Uterus (tissue), 4 donors: ENCODE measurements around the gene C9orf85. TPM values are rescaled to one million over a fixed set of nuclear protein-coding genes. Genes with fewer than 3 reads are reported as not detected.

Experiments
- DNase-seq, 2 donors: peaks; one replicate each; pipeline ENCODE4 v3.0.0-alpha.2; 2019 to 2020
- H3K27ac ChIP-seq, 2 donors: fragments of 200-600 bp; sonication (generic); 1 replicate in 1 of 2; 2 replicates in 1 of 2; pipeline ENCODE4 v1.5.1; 2016 to 2018
- H3K27me3 ChIP-seq, 2 donors: fragments of 200-600 bp; sonication (generic); one replicate each; pipeline ENCODE4 v1.5.1; 2018 to 2019; ENCODE audit warnings: control low read depth in 1 of 2
- H3K36me3 ChIP-seq, 2 donors: fragments of 200-600 bp; sonication (generic); one replicate each; pipeline ENCODE4 v1.5.1; 2019; ENCODE audit warnings: control low read depth in 1 of 2
- H3K4me1 ChIP-seq, 2 donors: fragments of 200-600 bp; sonication (generic); one replicate each; pipeline ENCODE4 v1.5.1; 2018 to 2019; ENCODE audit warnings: control low read depth in 1 of 2
- H3K4me3 ChIP-seq, 2 donors: fragments of 200-600 bp; sonication (generic); 1 replicate in 1 of 2; 2 replicates in 1 of 2; pipeline ENCODE4 v1.5.1; 2018 to 2019; ENCODE audit warnings: mild to moderate bottlenecking in 1 of 2
- H3K9me3 ChIP-seq, 2 donors: fragments of 200-600 bp; sonication (generic); one replicate each; pipeline ENCODE4 v1.5.1; 2019; ENCODE audit warnings: control low read depth in 1 of 2
- CTCF ChIP-seq, 4 experiments: fragments of 200-600 bp in 2 of 4; fragments of 450-650 bp in 2 of 4; sonication (generic) in 2 of 4; IDR thresholded peaks; one replicate each; pipeline ENCODE4 v1.5.1; 2016 to 2019; ENCODE audit warnings: antibody characterized with exemption in 4 of 4, mild to moderate bottlenecking in 2 of 4, moderate library complexity in 1 of 4
- POLR2A ChIP-seq, 2 donors: fragments of 450-650 bp; IDR thresholded peaks; one replicate each; pipeline ENCODE4 v1.6.1; 2016; ENCODE audit warnings: antibody characterized with exemption in 2 of 2, mild to moderate bottlenecking in 1 of 2, moderate library complexity in 1 of 2
- intact Hi-C: fragments of 100-400 bp; cut with DNase I; formaldehyde crosslinking; loops from one replicate; pipeline ENCODE4 v1.15.1; 2023; ENCODE audit warnings: low total_unique reads
- total RNA-seq, 4 donors: library from RNA; depleted of rRNA in 3 of 4; stranded (reverse); fragments of >200 nt in 3 of 4; gene quantifications; one replicate each; pipeline versions ENCODE4 v1.1.0 to v1.2.4, GENCODE V29; 2014 to 2023
- donor health status: DM: yes; HTN: yes; CAD: no.

The C9orf85 gene
- total RNA-seq, 4 donors from 2014 or later = 8.2 to 22.0 (median 15.9) TPM

GRCh38 chr9:71886541-71886940 lies 24.9 kb upstream of the C9orf85 start:
- Histone ChIP-seq H3K4me3 (no peak overlapping the region), H3K4me1 (no peaks in the 10 kb centered on the region), H3K36me3 (no peaks in the 10 kb centered on the region), H3K9me3 (peaks cover 0 to 5% of the 10 kb centered on the region in 2 donors), H3K27ac (no peak overlapping the region), H3K27me3 (no peaks in the 10 kb centered on the region)
- DNase-seq = no peak
- intact Hi-C loops = no loop called here
- TF ChIP-seq CTCF (IDR thresholded peaks at IDR 0.05) (no peak), POLR2A (IDR thresholded peaks at IDR 0.05) (no peak)

- DNase-seq = no peak
- Histone ChIP-seq H3K36me3 (no peaks in the 10 kb centered on the region), H3K27me3 (no peaks in the 10 kb centered on the region), H3K4me1 (no peaks in the 10 kb centered on the region), H3K4me3 (no peak overlapping the region), H3K9me3 (peaks cover 0 to 5% of the 10 kb centered on the region in 2 donors), H3K27ac (no peak overlapping the region)
- TF ChIP-seq CTCF (IDR thresholded peaks at IDR 0.05) (no peak), POLR2A (IDR thresholded peaks at IDR 0.05) (no peak)
- intact Hi-C loops = no loop called here
These were observed 24.1 kb upstream of the C9orf85 start for GRCh38 chr9:71887362-71887761.

GRCh38 chr9:71890042-71890679 lies 21.3 kb upstream of the C9orf85 start:
- no peak overlapping the region for H3K27ac ChIP-seq
- DNase-seq = no peak
- intact Hi-C loops = no loop called here

GRCh38 chr9:71891557-71892189 lies 19.8 kb upstream of the C9orf85 start:
- no peak for TF ChIP-seq POLR2A (IDR thresholded peaks at IDR 0.05)
- no peak for TF ChIP-seq CTCF (IDR thresholded peaks at IDR 0.05)
- Histone ChIP-seq H3K4me3 (no peak overlapping the region), H3K4me1 (no peaks in the 10 kb centered on the region), H3K36me3 (no peaks in the 10 kb centered on the region), H3K9me3 (no peaks in the 10 kb centered on the region), H3K27ac (no peak overlapping the region), H3K27me3 (no peaks in the 10 kb centered on the region)
- intact Hi-C loops = no loop called here
- DNase-seq = no peak

More at GRCh38 chr9:71890042-71890679, 21.3 kb upstream of the C9orf85 start:
- TF ChIP-seq CTCF (IDR thresholded peaks at IDR 0.05) (no peak), POLR2A (IDR thresholded peaks at IDR 0.05) (no peak)
- Histone ChIP-seq H3K36me3 (no peaks in the 10 kb centered on the region), H3K27me3 (no peaks in the 10 kb centered on the region), H3K9me3 (no peaks in the 10 kb centered on the region), H3K4me1 (no peaks in the 10 kb centered on the region), H3K4me3 (no peak overlapping the region)

GRCh38 chr9:71895117-71895516 lies 16.3 kb upstream of the C9orf85 start:
- Histone ChIP-seq H3K27me3 (no peaks in the 10 kb centered on the region), H3K4me1 (no peaks in the 10 kb centered on the region), H3K4me3 (no peak overlapping the region), H3K9me3 (no peaks in the 10 kb centered on the region), H3K36me3 (no peaks in the 10 kb centered on the region), H3K27ac (no peak overlapping the region)
- DNase-seq = no peak
- intact Hi-C loops = no loop called here
- TF ChIP-seq CTCF (IDR thresholded peaks at IDR 0.05) = no peak
